GM12891 (cell line): ENCODE measurements around the gene GPR180.

Experiments
- DNase-seq: peaks from one replicate; pipeline ENCODE4 v3.0.0; 2011; ENCODE audit warnings: low spot score; ENCODE audit not compliant: insufficient read length
- FAIRE-seq: peaks from 2 replicates; lab custom pipeline; 2011; peaks lifted over from hg19 to GRCh38; lab: Jason Lieb, UNC
- PAX5 ChIP-seq: IDR thresholded peaks from 2 replicates; pipeline ENCODE4 v1.6.1; 2011; ENCODE audit warnings: low read length, moderate library complexity, mild to moderate bottlenecking; ENCODE audit not compliant: insufficient read depth, severe bottlenecking
- POLR2A ChIP-seq: IDR thresholded peaks from 2 replicates; pipeline ENCODE4 v1.6.1; 2011; ENCODE audit warnings: low read depth, low read length, control low read depth
- POLR2AphosphoS5 ChIP-seq: IDR thresholded peaks from 2 replicates; pipeline ENCODE4 v1.6.1; 2011; ENCODE audit warnings: low read depth, low read length, control low read depth
- POU2F2 ChIP-seq: IDR thresholded peaks from 2 replicates; pipeline ENCODE4 v1.6.1; 2011; ENCODE audit warnings: low read depth, mild to moderate bottlenecking, control low read depth, low read length, moderate library complexity
- SPI1 ChIP-seq: IDR thresholded peaks from 2 replicates; pipeline ENCODE4 v1.6.1; 2011; ENCODE audit warnings: low read depth, low read length, control low read depth
- TAF1 ChIP-seq: IDR thresholded peaks from 2 replicates; pipeline ENCODE4 v1.6.1; 2011; ENCODE audit warnings: low read depth, low read length, control low read depth

Gene GPR180

GRCh38 chr13:94595950-94596574, 5.6 kb upstream of the GPR180 start, which contains the start of gene TGDS:
TGDS (minus strand) TSS chr13:94596152; CDS start chr13:94596136, 16 bp downstream.
- FAIRE-seq (peak; percentile 95), DNase-seq (peak; percentile 77)
- no peak for TF ChIP-seq PAX5
- TF ChIP-seq TAF1, result peak; percentile 92
- peak; percentile 97 for TF ChIP-seq POLR2AphosphoS5
- TF ChIP-seq POU2F2, result peak; percentile 47; the same call in 1 of the 2 replicates
- no peak; the same call in 1 of the 2 replicates for TF ChIP-seq SPI1
- TF ChIP-seq POLR2A, result peak; percentile 97

- DNase-seq, result no peak
- no peak for FAIRE-seq
- TF ChIP-seq TAF1 (no peak), SPI1 (no peak), POLR2A (no peak), POLR2AphosphoS5 (no peak), PAX5 (no peak), POU2F2 (no peak)
Observed at GRCh38 chr13:94596575-94596971, 5.1 kb upstream of the GPR180 start.

GRCh38 chr13:94598281-94598680, 3.4 kb upstream of the GPR180 start:
- DNase-seq (no peak), FAIRE-seq (no peak)
- no peak for TF ChIP-seq PAX5
- no peak for TF ChIP-seq POLR2A
- TF ChIP-seq POLR2AphosphoS5, result no peak
- no peak for TF ChIP-seq TAF1
- no peak for TF ChIP-seq SPI1
- no peak for TF ChIP-seq POU2F2

- no peak for TF ChIP-seq TAF1
- TF ChIP-seq POLR2A, result no peak
- no peak for TF ChIP-seq POU2F2
- TF ChIP-seq SPI1, result no peak
- TF ChIP-seq POLR2AphosphoS5, result no peak
- TF ChIP-seq PAX5, result no peak
- FAIRE-seq (no peak), DNase-seq (no peak)
Observed at GRCh38 chr13:94599877-94600276, 1.8 kb upstream of the GPR180 start.

GRCh38 chr13:94602467-94602866, 810 bp downstream of the GPR180 start:
- no peak for TF ChIP-seq TAF1
- TF ChIP-seq SPI1, result no peak
- TF ChIP-seq POLR2AphosphoS5, result no peak
- no peak for TF ChIP-seq POLR2A
- TF ChIP-seq PAX5, result no peak
- TF ChIP-seq POU2F2, result no peak
- FAIRE-seq, result no peak
- DNase-seq, result no peak

GRCh38 chr13:94607056-94607455, 5.4 kb downstream of the GPR180 start:
- no peak for TF ChIP-seq SPI1
- TF ChIP-seq POU2F2, result no peak
- TF ChIP-seq TAF1, result no peak
- no peak for TF ChIP-seq POLR2AphosphoS5
- TF ChIP-seq POLR2A, result no peak
- TF ChIP-seq PAX5, result no peak
- DNase-seq, result no peak
- FAIRE-seq, result no peak

GRCh38 chr13:94607939-94608338, 6.3 kb downstream of the GPR180 start:
- TF ChIP-seq PAX5 (no peak), TAF1 (no peak), SPI1 (no peak), POLR2AphosphoS5 (no peak), POLR2A (no peak), POU2F2 (no peak)
- FAIRE-seq (no peak), DNase-seq (no peak)

GRCh38 chr13:94608586-94608985, 6.9 kb downstream of the GPR180 start:
- FAIRE-seq (no peak), DNase-seq (no peak)
- TF ChIP-seq TAF1 (no peak), POLR2AphosphoS5 (no peak), POLR2A (no peak), PAX5 (no peak), SPI1 (no peak), POU2F2 (no peak)

GRCh38 chr13:94609196-94609595, 7.5 kb downstream of the GPR180 start:
- DNase-seq, result no peak
- no peak for TF ChIP-seq POU2F2
- no peak for TF ChIP-seq PAX5
- TF ChIP-seq POLR2AphosphoS5, result no peak
- FAIRE-seq, result no peak

- FAIRE-seq, result no peak
- TF ChIP-seq POLR2AphosphoS5 (no peak), SPI1 (no peak), TAF1 (no peak)
- no peak for DNase-seq
Observed at GRCh38 chr13:94610475-94610874, 8.8 kb downstream of the GPR180 start.
